ENCODE measurements around the gene YAF2.

The YAF2 gene

DNA sequence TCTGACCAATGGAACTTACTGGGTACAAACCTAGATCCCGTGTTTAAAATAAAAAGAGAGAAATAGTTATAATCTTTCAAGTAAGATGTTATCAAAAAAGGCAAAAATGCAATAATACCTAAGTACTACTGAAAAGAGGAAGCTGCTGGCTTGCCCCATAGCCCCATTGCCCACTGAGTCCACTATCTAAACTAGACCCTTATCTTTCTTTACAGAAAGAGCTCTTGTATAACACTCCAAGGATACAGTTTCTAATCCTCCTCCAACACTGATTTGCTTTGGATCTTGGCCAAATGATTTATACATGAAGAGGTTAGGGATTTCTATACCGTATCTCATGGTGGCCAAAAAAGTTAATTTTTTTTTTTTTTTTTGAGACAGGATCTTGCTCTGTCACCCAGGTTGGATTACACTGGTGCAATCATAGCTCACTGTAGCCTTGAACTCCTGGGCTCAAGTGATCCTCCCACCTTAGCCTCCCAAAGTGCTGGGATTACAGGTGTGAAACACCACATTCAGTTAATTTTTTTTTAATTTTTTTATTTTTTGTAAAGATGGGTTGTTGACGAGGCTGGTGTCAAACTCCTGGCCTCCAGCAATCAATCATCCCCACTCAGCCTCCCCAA lies 96.0 kb downstream of the YAF2 start:
- DNase-seq, result no peak

DNA sequence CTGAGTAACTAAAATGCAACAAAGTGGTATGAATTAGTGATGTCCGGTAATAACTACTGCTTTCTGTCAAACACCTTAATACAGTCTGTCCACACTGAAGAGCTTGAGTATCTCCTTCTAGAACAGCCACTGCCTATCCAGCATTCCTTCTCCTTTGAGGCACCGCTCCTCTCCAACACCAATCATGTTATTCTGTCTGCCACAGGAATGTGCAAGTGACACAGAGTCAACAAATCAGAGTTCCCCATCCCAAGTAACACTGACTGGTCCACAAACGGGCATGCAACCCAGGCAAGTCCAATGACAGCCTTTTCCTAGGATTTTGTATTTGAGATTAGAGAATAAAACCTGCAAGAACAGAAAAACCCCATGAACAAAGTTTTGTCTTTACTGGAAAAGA lies 97.1 kb downstream of the YAF2 start:
- DNase-seq, result no peak

DNA sequence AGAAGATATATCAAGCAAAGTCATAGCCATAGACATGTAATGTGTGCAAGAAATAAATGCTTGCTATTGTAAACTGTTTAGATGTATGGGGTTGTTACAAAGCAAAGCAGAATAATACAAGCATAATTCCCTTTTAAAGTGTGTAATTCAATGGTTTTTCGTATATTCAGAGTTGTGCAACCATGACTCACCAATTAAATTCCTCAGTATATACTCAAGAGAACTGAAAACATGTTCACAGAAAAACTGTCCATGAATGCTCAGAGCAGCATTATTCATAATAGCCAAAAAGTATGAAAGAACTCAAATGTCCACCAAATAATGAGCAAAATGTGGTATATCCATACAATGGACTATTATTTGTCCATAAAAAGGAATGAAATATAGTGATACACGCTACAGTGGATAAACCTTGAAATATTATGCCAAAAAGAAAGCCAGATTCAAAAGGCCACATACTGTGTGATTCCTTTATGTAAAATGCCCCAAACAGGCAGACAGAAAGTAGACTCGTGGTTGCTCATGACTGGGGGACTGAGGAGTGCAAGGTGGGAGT lies 102.7 kb downstream of the YAF2 start:
- DNase-seq, result no peak

DNA sequence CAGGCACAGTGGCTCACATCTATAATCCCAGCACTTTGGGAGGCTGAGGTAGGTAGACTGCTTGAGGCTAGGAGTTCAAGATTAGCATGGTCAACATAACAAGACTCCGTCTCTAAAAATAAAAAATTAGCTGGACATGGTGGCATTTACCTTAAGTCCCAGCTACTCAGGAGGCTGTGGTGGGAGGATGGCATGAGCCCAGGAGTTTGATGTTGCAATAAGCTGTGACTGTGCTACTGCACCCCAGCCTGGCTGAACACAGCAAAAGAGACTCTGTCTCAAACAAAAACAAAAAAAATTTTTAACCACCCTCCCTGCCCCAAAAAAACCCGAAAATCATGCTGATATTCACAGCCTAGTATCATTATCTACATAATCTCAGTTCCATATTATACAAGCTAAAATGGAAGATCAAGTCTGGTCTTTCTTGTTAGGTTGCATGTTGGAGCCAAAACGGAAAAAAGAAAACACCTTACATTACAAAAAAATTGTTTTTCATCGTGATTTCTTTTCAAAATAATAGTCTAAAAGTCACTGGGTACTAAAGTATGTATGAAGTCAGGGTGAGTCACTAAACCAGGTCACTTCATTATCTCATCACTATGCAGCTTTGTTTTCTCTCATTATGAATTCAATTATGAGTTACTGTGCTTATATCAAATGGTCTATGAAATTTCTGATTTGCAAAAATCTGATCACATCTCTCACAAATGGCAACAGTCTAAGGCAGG lies 107.2 kb downstream of the YAF2 start:
- DNase-seq, result no peak

DNA sequence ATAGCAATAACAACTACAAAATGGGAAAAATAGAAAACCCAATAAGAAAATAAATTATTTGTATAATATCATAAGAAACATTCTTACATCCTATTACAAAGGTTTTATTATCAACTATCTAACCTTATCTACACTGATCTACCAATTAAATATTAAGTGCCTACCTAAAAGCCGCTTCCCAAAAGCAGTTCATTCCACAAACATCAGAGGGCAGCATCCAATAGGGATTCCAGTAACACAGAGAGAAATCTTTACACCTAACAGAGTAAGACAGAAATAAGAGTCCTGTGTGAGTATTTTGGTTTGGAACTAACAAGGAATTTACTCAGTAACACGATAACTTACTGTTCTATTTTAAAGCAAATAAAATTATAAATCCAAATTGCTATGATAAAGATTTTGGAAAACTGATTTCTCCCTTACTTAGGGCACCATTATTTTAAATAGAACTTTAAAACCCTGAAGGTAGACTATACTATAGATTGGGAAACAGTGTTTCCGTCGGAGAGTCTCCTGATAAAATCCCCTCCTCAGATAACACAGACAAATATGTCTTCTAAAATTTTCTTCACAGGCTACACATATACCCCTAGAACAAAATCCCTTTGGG lies 108.3 kb downstream of the YAF2 start:
- no peak for DNase-seq

DNA sequence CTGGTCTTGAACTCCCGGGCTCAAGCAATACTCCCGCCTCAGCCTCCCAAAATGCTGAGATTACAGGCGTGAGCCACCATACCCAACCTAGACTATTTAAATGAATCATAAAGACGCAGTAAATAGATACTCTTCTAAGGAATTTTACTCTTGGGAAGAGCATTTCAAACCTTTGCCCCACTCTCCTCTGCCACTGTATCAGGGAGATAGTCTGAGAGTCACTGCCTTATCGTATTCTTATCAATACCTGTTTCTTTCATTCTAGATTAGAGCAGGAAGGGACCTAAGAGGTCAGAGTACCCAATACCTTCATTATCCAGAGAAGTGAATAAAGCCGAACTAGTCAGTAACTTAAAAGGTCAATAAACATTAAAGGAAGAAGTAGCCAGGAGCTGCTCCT lies 109.2 kb downstream of the YAF2 start:
- DNase-seq, result no peak

DNA sequence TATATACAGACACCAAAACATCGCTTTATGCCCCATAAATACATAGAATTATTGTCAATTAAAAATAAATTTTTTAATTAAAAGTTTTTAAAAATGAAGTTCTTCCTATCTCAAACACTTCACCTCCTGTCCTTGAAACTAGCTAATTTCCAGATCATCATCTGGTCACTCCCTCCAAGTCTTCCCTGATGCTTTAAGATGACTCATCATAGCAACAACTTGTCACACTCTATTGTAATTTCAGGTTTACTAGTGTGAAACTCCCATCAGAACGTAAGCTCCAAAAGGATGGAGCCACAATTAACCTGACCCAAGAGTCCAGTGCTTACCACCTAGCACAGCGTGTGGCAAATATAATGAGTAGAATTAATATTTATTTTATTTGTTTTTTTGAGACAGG lies 109.7 kb downstream of the YAF2 start:
- no peak for DNase-seq

DNA sequence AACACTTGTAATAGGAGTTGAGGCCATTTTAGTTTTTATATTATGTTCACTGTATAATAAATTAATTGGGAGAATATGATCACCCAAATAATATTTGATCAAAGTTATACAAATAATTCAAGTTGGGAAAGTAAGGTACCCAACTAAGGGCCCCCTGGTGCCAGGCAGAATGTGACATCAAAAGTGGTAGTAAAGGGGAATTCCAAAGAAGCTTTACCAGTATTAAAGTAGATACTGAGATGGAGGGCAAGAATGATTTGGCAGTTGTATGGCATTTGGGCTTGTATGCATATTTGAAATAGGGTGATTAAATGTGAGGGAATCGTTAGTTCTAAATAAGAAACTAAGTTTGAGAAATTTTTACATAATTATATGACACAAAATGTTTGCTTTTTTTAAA lies 111.1 kb downstream of the YAF2 start:
- DNase-seq, result no peak

DNA sequence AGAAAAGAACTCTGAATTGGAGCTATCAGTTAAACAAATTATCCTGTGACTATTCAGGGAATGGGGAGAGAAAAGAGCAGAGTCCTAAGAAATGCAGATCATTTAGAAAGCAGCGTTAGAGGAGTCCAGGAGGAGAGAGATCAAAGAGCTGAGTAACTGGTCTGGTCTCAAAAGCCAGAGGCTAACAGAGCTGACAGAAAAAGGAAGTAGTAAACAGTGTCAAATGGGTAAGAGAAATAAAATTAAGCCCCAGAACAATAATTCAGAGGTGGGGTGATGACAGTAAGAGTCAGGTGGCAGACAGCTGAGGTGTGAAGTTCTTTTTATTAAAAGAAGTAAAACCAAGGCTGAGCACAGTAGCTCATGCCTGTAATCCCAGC lies 112.7 kb downstream of the YAF2 start:
- DNase-seq, result no peak

DNA sequence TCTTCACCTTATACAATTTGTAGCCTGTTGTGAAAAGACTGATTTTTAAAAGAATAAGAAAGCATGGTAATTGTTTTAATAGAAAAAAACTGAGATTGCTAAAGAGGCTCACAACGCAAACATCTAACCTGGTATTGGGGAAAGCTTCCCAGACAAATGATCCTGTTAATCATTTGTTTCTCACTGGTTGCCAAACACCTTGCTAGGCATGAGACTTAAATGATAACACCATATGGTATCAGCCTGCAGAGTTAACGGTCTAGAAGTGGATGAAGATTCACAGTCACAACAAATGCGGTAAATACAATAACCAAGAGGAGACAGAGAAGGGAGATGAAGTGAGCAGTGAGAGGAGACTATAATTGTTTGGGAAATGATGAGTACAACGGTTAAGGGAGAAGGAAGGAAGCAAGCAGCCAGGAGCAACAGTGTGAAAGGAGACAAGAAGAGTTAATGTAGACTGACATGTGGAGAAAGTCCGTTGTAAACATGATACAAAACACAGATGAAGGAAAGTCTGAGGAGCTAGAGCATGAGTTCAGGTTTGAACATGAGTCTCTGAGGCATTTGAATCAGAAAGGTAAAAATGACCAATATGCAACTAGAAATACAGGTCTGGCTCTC lies 113.2 kb downstream of the YAF2 start:
- no peak for DNase-seq

DNA sequence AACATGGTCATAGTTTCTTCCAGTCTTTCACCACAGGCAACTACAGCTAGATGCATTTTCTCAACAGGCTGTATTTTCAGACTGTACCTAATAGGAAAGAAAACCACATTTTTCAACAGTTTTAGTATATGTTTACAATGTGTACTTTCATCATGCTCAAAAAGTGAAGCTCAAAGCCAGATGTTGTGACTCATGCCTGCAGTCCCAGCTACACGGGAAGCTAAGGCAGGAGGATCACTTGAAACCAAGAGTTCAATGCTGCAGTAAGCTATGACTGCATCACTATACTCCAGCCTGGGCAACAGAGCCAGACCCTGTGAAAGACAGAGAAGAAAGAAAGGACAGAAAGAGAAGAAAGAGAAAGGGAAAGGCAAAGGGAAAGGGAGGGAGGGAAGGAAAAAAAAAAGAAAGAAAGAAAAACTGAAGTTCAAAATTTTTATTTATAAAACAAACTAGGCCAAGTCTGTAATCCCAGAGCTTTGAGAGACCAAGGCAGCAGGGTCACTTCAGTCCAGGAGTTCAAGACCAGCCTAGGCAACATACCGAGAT lies 118.9 kb downstream of the YAF2 start:
- DNase-seq, result no peak

DNA sequence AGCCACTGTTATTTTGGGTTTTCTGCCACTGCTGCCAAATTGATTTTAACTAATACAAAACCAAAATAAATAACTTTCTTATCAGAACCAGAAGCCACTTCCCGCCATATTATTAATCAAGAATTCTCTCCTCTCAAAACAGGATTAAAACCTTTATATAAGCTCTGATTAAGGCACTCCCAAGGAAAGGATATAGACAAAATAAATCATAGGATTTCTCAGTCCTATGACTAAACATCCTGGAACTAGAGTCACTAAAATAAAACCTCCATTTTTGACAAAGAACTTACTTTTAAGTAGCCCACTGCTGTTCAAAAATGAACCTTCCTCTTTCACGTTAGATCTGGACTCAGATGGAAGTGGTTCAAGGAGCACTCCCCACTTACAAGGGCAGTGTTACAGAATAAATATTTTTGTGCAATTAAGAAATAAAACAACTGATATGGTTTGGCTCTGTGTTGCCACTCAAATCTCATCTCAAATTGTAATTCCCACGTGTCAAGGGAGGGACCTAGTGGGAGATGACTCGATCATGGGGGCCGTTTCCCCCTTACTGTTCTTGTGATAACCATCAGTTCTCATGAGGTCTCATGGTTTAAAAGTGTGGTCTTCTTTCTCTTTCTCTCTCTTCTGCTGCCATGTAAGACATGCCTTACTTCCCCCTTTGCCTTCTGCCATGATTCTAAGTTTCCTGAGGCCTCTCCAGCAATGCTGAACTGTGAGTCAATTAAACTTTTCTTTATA lies 119.7 kb downstream of the YAF2 start:
- no peak for DNase-seq

DNA sequence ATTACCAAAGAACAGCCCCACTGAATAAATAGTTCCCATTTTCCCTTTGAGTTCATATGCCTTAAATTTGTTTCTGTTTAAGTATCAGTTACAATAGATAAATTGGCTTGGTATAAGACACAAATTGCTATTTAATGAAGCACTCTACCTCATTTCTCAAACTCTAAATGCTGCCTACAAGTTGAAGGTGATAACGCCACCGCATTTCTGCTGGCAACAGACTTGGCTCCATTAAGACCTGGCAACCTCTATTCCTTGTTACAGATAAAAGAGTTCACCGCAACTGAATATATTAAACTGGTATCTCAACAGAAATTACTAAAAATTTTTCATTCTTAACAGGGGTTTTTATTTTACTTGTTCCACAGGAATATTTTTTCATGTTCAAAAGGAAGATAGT lies 129.0 kb downstream of the YAF2 start:
- DNase-seq, result no peak
